ENCODE results near the gene ADAMTS4.

Gene ADAMTS4, protein sequence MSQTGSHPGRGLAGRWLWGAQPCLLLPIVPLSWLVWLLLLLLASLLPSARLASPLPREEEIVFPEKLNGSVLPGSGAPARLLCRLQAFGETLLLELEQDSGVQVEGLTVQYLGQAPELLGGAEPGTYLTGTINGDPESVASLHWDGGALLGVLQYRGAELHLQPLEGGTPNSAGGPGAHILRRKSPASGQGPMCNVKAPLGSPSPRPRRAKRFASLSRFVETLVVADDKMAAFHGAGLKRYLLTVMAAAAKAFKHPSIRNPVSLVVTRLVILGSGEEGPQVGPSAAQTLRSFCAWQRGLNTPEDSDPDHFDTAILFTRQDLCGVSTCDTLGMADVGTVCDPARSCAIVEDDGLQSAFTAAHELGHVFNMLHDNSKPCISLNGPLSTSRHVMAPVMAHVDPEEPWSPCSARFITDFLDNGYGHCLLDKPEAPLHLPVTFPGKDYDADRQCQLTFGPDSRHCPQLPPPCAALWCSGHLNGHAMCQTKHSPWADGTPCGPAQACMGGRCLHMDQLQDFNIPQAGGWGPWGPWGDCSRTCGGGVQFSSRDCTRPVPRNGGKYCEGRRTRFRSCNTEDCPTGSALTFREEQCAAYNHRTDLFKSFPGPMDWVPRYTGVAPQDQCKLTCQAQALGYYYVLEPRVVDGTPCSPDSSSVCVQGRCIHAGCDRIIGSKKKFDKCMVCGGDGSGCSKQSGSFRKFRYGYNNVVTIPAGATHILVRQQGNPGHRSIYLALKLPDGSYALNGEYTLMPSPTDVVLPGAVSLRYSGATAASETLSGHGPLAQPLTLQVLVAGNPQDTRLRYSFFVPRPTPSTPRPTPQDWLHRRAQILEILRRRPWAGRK

DNA sequence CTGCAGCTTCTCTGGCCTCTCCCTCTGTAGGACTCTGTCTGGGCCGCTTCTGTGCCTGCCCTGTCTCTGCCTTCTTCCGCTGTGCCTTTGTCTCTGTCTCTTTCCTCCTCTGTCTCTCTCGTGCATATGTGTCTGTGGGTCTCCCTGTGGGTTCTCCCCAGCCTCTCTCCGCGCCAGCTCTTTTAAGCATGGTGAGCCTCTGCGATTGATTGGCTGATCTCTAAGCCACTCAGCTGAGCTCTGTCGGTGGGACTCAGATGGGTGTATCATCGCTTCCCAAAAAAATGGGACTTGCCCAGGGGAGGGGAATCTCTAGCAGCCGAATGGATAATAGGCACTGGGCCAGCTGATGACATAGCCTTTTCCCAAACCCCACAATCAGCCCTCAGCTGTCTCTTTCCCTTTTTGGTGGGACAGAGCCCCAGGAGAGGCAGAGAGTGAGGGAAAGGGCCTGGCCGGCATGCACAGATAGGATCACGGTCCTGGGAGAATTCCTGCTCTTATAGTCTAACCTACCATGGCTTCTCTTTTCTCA is at the start of gene ADAMTS4:
Gene ADAMTS4, minus strand, starts transcription at position 158 of the 535 bp plus-strand sequence. CDS start 427 bp downstream, outside the sequence.
- DNase-seq (ENCODE audit: low read depth in 1 of 2, low spot score in 1 of 2), result no peak
- in situ Hi-C loops (cut with HindIII; ENCODE audit: low pct_unique_long_range_greater_than_20kb, low sequenced_read_pairs), result no loop called here
- TF ChIP-seq JUND (IDR thresholded peaks at IDR 0.05; ENCODE audit: low read depth), result no peak

DNA sequence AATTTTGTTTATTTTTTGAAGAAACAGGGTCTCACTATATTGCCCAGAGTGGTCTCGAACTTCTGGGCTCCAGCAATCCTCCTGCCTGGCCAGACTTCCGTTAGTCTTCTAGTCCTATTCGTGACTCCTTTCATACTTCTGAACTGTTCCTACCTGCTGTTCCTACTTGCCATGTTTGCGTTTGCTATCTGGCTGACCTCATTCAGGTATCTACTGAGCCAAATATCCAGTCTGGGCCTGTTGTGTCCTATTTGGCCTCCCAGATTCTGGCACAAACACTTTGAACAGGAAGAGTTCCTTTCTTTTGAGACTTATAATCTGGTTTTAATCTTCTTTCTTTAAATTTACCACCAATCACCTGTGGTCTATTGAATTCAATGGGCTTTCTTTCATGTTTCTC is 46.0 kb upstream of the ADAMTS4 start:
- TF ChIP-seq JUND (IDR thresholded peaks at IDR 0.05; ENCODE audit: low read depth), result no peak
- in situ Hi-C loops (cut with HindIII; ENCODE audit: low pct_unique_long_range_greater_than_20kb, low sequenced_read_pairs), result no loop called here
- DNase-seq (ENCODE audit: low read depth in 1 of 2, low spot score in 1 of 2), result no peak

DNA sequence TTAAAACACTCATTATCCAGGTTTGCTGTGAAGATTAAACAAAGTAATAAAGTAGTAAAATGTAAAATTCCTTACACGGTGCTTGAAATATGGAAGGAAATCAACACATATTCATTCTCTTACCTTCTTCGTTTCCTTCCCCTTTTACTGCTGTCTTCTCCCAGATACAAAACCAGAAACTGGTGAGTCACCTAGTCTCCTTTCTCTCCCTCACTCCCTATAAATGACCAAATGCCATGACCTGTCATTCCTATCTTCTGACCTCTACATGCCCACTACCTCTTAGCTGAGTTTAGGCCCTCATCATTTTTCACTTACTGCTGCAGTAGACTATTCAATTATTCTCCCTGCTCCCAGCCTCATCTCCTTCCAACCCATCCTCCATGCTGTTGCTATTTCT is 43.5 kb upstream of the ADAMTS4 start:
- DNase-seq (ENCODE audit: low read depth in 1 of 2, low spot score in 1 of 2), result no peak
- in situ Hi-C loops (cut with HindIII; ENCODE audit: low pct_unique_long_range_greater_than_20kb, low sequenced_read_pairs), result no loop called here
- TF ChIP-seq JUND (IDR thresholded peaks at IDR 0.05; ENCODE audit: low read depth), result no peak

DNA sequence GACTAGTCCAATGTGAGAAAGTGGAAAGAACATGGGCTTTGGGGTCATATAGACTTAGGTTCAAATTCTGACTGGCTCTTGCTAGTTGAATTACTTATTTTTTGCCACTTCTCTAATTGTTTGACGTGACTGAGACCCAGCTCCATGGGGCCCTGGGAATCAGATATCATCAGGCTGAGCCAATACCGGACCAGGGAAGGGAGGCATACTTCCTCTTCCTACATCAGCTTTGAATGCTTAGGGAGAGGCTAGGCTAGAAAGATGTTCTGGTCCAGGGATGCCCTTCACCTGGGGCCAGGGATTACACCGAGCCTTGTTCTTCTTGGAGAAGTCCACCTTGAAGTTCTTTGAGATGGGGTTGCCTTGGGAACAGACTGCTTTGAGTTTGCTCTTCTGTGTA is 42.8 kb upstream of the ADAMTS4 start:
- no peak for TF ChIP-seq JUND (IDR thresholded peaks at IDR 0.05; ENCODE audit: low read depth)
- in situ Hi-C loops (cut with HindIII; ENCODE audit: low pct_unique_long_range_greater_than_20kb, low sequenced_read_pairs), result no loop called here
- no peak for DNase-seq (ENCODE audit: low read depth in 1 of 2, low spot score in 1 of 2)

DNA sequence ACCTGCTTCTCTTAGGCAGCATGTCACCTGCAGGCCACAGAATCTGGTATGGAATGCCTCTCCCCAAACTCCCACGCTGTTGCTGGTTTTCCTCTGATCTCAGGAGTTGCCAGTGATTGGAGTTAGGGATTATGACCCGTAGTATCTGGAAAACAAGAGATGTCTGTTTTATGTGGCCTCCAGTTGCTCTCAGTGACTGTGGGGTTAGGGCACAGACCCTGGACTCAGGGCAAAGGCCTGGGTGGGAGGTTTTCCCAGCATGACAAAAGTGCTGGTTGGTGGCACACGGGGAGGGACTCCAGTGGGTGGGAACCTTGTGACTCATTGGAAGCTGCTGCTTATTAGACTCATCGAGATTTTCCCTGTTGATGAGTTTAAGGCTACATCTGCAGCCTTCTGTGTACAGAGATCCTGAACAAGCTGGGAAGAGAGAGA is 39.2 kb upstream of the ADAMTS4 start, which contains the start of gene NR1I3:
Gene NR1I3, minus strand, starts transcription at position 165 of the 435 bp plus-strand sequence. CDS start 1,638 bp downstream, outside the sequence.
- DNase-seq (ENCODE audit: low read depth in 1 of 2, low spot score in 1 of 2), result no peak
- in situ Hi-C loops (cut with HindIII; ENCODE audit: low pct_unique_long_range_greater_than_20kb, low sequenced_read_pairs), result no loop called here
- TF ChIP-seq JUND (IDR thresholded peaks at IDR 0.05; ENCODE audit: low read depth), result no peak

DNA sequence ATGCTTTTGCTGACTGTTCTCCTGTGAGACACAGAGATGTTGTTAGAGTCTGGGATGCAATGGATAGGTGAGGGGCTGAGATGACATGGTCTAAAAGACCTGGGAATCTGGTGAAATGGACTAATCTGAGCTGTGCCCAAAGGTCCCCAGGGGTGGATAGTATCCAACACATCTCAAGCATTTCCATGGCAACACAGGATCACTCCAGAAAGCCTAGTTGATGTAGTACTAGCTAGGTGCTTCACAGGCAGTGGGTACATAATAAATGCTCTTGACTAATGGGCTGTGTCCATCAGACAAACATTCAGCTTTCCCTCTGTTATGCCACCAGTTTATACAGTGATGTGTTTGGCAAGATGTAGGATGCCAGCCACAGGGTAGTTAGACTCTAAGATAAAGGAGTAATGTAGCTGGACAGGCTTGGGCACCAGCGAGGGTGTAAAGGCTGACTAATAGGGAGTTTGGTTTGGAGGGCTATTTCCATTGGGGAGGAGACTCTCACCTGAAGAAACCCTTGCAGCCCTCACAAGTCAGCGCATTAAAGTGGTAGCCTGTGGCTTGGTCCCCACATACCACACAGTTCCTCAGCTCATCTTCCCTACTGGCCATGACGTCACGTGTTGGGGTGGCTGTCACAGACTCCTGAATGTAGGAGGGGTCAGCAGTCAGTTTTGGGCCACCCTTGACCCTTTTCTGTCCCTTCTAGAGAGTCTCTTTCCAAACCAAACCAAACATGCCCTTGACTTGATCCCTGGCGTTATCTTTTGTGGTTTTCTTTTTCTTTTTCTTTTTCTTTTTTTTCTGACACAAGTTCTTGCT is 37.3 kb upstream of the ADAMTS4 start:
- in situ Hi-C loops (cut with HindIII; ENCODE audit: low pct_unique_long_range_greater_than_20kb, low sequenced_read_pairs), result no loop called here
- TF ChIP-seq JUND (IDR thresholded peaks at IDR 0.05; ENCODE audit: low read depth), result peak; percentile 68; the same call in 1 of the 2 replicates
- peak; percentile 70 to 88 for DNase-seq (ENCODE audit: low read depth in 1 of 2, low spot score in 1 of 2)

DNA sequence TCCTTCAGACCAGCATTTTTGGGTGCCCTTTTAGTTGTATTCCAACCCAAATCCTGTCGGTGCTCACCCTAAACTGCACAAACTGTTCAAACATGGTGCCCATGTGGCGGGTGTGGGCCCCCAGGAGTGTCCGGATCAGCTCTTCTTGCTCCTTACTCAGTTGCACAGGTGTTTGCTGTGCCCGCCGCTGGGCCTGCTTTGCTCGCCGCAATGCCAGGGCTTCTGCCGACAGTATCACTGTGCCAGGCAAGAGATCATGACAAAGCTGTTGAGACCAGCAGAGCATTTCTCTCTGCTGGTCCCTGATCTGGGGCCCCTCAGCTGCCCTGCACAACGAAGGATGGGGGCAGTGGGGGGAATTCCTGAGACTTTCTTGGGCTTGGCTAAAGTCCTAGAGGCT is 34.2 kb upstream of the ADAMTS4 start:
- no peak for TF ChIP-seq JUND (IDR thresholded peaks at IDR 0.05; ENCODE audit: low read depth)
- DNase-seq (ENCODE audit: low read depth in 1 of 2, low spot score in 1 of 2), result no peak
- in situ Hi-C loops (cut with HindIII; ENCODE audit: low pct_unique_long_range_greater_than_20kb, low sequenced_read_pairs), result no loop called here

DNA sequence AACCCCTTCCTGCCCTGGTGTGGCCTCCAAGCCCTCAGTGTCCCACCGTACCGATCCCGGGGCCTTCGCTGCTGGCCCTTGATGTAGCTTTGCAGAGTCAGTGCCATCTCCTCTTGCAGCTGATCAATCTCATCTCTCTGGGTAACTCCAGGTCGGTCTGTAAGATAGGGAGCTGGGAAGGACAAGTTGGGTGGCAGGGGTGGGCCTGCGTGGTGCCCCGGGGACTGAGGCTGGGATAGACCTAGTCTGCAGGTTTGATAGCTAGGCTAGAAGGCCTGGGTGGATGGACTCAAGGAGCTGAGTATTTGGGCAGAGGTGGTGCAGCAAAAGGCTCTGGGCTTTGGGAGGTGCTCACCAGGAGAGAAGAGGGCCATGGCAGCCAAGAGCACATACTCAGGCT is 31.9 kb upstream of the ADAMTS4 start:
- in situ Hi-C loops (cut with HindIII; ENCODE audit: low pct_unique_long_range_greater_than_20kb, low sequenced_read_pairs), result no loop called here

DNA sequence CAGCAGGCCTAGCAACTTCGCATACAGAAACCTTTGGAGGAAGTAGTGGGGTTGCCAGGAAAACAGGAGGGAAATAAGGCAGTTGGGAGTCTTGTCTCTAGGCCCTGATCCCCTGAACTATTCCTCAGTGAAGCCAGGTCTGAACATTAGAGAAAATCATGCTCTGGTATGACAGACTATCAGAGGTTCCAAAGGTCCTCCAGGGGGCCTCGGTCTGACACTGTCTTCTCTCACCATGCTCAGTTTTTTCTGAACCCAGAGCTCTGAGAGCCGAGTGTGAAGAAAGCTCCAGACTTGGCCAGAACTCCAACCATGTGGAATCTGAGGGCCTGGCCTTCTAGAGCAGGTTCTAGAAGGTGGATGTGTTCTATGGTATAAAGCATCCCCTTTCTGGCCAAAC is 31.0 kb upstream of the ADAMTS4 start:
- no peak for TF ChIP-seq JUND (IDR thresholded peaks at IDR 0.05; ENCODE audit: low read depth)
- in situ Hi-C loops (cut with HindIII; ENCODE audit: low pct_unique_long_range_greater_than_20kb, low sequenced_read_pairs), result no loop called here
- peak in 1 of 2 experiments; percentile 44 for DNase-seq (ENCODE audit: low read depth in 1 of 2, low spot score in 1 of 2)

More for the DNA sequence above, 31.9 kb upstream of the ADAMTS4 start:
- DNase-seq (ENCODE audit: low read depth in 1 of 2, low spot score in 1 of 2), result no peak
- no peak for TF ChIP-seq JUND (IDR thresholded peaks at IDR 0.05; ENCODE audit: low read depth)

DNA sequence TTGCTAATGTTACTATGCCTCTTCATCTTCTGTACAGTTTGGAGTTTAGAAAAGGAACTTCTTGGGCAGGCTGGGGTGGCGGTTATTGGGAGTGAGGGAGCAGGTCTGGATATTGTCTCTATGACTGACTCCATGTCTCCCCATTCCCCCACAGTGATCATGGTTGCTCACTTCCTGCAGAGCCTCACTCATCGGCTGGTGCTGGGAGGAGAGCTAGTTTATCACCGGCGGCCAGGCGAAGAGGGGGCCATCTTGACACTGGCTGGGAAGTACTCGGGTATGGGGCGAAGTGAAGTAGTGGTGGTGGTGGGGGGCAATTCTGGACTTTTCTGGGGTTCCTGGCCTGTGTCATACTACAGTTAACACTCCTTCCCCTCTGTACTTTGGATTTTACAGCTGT is 29.2 kb upstream of the ADAMTS4 start:
- in situ Hi-C loops (cut with HindIII; ENCODE audit: low pct_unique_long_range_greater_than_20kb, low sequenced_read_pairs), result no loop called here
- TF ChIP-seq JUND (IDR thresholded peaks at IDR 0.05; ENCODE audit: low read depth), result no peak
- no peak for DNase-seq (ENCODE audit: low read depth in 1 of 2, low spot score in 1 of 2)

DNA sequence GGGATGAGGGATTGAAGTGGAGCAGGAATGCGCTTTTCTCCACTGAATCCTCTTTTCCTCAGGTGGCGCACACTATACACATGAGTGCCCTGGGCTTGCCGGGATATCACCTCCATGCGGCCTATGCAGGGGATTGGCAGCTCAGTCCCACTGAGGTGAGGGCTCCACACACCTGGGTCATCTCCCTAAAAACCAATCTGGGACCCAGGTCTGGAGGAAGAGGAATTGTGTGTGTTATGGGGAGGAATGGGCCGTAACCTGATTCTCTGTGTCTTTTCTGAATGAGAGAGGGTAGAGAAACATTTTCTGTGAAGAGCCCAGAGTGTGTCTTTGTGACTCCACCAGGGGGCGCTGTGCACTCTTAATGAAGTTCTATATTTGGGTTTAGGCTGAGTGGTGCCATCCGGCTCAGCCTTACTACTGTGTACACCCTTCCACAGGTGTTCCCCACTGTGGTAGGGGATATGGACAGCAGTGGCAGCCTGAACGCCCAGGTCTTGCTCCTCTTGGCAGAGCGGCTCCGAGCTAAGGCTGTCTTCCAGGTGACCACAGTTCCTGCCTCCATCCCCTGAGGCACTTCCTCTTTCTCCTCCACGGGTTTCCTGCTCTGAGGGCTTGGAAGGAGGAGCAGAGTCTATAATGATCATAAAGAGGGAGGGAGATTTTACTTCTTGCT is 28.5 kb upstream of the ADAMTS4 start:
- TF ChIP-seq JUND (IDR thresholded peaks at IDR 0.05; ENCODE audit: low read depth), result no peak
- in situ Hi-C loops (cut with HindIII; ENCODE audit: low pct_unique_long_range_greater_than_20kb, low sequenced_read_pairs), result no loop called here
- DNase-seq (ENCODE audit: low read depth in 1 of 2, low spot score in 1 of 2), result peak; percentile 71 to 91

Measured in T47D (cell line).